NT2/D1 (cell line): ENCODE measurements around the gene C1GALT1.

Experiments used
- YY1 ChIP-seq: IDR thresholded peaks from 2 replicates; pipeline ENCODE4 v1.6.1; 2011; ENCODE audit not compliant: insufficient read length, insufficient read depth
- ZNF274 ChIP-seq: IDR thresholded peaks from 2 replicates; pipeline ENCODE4 v1.6.1; 2011; ENCODE audit warnings: mild to moderate bottlenecking, low read depth, low read length

DNA sequence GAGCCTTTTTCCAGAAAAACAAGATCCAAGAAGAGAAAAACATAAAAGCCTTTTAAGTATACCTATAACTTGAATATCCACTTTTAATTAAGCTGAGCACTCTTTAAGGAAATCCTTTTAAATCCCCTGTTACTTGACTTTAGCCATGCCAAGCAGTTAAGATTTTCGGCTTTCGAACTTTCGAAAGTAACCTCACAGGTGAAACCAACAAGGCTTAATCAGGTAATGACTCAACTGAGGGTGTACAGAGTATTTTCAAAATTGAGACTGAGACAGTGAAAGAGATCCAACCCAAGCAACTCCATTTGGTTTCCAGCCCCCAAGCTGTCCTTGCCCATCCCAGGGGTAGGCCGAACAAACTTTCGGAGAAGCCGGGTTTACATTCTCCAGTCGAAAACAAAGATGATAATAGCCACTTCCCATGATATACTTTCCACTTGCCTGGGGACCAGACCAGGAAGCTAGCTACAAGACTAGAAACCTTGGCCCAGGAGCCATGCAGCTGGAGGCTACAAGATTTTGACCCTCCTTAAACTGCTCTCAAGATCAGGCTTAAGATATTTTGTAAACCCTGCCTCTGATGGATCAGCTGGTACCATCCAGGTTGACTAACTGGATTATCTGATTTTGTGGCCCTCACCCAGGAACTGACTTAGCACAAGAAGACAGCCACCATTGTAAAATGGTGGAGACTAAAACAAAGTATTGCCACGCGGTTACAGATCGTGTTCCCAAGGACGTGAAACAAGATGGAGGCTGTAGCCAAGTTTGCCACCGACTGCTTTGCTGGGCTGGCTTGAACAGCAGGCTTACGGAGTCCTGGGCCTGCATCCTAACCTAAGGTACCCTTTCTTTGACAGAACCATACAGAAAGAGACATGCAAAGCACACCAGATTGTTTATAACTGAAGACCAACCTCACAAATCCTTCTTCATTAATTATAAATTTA lies 32.3 kb downstream of the C1GALT1 start:
- no peak for TF ChIP-seq ZNF274
- no peak for TF ChIP-seq YY1
